ENCODE measurements around the gene PSMB5.

GRCh38 chr14:23044840-23045239 is 10.1 kb upstream of the PSMB5 start:
- TF ChIP-seq, protein P1, sequence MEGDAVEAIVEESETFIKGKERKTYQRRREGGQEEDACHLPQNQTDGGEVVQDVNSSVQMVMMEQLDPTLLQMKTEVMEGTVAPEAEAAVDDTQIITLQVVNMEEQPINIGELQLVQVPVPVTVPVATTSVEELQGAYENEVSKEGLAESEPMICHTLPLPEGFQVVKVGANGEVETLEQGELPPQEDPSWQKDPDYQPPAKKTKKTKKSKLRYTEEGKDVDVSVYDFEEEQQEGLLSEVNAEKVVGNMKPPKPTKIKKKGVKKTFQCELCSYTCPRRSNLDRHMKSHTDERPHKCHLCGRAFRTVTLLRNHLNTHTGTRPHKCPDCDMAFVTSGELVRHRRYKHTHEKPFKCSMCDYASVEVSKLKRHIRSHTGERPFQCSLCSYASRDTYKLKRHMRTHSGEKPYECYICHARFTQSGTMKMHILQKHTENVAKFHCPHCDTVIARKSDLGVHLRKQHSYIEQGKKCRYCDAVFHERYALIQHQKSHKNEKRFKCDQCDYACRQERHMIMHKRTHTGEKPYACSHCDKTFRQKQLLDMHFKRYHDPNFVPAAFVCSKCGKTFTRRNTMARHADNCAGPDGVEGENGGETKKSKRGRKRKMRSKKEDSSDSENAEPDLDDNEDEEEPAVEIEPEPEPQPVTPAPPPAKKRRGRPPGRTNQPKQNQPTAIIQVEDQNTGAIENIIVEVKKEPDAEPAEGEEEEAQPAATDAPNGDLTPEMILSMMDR (IDR thresholded peaks at IDR 0.05): no peak
- no peak for TF ChIP-seq POLR2AphosphoS5 (IDR thresholded peaks at IDR 0.05; ENCODE audit: insufficient read depth in 1 of 2, low read depth in 1 of 2)
